HG03439 (cell line): ENCODE results near the gene PPP3R2.
"Not testable (repeated sequence)": the region's sequence is repeated elsewhere in the genome, so short reads cannot be mapped to it uniquely, and the experiment has no call there.

Source experiments
- ATAC-seq: cut with Tn5 transposase; IDR thresholded peaks from one replicate; pipeline ENCODE4 v1.9.1; 2021; ENCODE audit warnings: mild to moderate bottlenecking, moderate library complexity; ENCODE audit not compliant: unreplicated experiment

Gene PPP3R2

DNA sequence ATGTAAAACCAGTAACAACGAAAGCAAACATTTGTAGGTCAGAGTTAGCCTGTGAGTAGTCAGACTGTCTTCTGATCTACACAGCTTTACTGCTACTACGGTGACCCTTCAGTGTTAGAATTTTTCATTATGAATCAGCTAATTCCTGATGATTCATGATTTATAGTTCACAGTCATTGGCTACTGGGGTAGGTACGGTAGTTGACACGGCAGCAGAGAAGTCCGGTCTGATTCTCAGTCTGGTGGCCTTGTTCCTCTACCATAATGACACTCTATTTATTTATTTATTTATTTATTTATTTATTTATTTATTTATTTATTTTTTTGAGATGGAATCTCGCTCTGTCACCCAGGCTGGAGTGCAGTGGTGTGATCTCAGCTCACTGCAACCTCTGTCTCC lies 4.7 kb downstream of the PPP3R2 start:
- not testable (repeated sequence) for ATAC-seq

DNA sequence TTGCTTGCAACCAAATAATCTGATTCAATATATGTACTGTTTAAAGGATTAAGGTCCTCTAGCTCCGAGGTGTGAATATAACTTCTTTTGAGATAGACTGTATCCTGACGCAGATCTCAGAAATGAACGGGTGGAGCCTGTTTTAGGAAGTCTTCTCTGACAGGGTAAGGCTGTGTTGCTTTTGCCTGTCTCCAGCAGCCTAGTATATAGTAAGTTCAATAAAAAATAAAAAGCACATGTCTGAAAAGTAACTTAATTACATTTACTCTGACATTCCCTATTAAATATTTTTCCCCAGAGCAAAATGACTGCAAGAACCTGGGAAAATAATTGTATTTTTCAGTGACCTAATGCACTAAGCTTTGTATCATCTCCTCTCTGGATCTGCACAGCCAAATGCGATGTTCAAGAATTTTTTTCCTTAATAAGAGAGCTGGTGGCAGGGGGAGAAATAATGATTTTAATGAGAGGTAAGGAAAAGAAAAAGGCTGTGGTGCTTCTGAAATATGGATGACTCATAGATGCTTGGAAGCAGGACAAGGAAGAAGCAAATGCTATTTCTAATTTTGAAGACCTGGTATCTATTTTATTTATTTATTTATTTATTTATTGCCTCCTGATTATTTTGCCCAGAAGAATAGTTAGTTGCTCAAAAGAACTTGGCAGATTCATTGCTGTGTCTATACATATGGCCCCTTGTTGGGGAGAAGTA lies 7.3 kb downstream of the PPP3R2 start:
- no peak for ATAC-seq

DNA sequence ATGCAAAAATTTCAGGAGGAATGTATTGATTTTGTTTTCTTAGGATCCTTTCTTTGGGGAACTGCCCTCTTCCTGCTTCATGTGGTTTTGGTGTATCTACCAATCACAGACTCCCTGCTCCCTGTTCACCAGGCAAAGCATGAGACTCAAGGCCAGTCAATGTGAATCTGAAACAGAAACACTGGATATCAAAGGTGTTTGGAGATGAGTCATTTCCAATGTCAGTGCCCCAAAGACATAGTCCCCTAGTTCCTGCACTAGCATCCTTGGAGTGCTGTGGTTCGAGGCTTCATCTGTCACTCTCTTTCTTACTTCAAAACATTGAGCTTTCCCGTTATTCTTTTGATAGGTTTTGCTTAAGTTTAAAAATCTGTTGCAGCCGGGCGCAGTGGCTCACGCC lies 8.1 kb downstream of the PPP3R2 start:
- no peak for ATAC-seq

DNA sequence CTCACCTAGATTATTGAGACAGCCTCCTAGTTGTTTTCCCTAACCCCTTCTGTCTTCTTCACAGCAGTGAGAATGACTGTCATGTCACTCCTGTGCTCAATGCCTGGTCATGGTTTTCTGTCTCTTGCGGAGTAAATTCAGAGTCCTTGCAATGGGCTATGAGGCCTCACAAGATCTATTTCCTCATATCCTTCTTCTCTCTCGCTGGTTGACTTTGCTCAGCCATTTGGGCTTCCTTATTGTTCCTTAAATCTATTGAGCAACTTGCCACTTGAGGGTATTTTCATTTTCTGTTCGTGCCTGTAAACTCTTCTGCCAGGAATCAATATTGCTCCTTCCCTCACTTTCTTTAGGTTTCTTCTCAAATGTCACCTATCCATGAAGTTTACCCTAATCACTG lies 9.0 kb downstream of the PPP3R2 start:
- ATAC-seq, result no peak

DNA sequence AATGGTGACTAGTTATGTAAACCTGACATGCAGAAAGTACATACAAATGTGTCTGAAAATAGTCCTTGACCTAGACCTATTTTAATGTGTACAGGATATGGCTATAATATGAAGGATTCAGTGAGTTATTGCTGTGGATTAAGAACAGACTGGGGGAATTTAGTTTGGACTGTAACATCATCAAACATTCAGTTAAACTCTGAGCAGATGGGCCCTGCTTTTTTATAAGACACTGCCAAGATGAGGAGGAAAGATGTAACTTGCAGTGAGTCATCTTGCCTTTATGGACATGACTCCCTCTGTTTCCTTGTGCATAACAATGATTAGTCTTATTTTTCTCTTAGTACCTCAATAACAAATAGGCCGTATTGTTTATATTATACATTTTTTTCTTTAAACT lies 12.2 kb downstream of the PPP3R2 start:
- no peak for ATAC-seq

DNA sequence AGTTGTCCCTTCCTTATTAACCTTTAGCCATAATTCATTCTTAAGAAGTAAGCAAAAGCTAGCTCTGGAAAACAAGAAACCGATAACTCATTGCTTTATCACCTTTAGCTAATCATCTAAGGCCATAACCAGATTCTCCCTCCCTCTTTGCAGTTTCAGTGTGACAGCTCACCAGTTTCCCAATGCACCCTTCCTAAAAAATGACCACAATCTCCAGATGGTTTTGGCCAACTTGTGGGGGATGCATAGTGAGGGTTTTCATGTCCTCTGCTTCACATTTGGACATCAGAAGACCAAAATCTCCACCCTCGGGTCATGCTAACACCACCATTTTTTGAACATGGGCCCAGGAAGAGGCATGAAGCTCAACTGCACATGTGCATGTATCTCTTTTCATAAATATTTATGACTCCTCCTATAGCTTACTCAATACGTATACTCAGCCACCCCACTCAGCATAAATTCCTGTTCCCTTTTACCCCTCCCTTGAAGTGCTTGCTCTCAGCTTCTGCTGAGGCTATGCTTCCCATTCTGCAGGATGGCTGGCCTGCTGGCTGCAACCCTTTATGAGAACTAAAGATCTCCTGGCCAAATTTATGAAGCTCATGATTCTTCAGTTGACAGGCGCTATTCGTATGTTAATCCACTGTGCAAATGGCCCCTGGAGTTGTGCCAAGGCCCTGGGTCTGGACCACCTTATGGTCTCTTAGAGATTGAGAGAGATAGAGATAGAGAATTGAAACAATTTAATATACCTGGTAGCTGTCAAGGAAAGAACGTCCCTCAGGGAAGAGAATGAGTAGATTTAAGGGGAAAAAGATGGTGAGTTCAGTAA lies 14.8 kb downstream of the PPP3R2 start:
- ATAC-seq, result no peak

DNA sequence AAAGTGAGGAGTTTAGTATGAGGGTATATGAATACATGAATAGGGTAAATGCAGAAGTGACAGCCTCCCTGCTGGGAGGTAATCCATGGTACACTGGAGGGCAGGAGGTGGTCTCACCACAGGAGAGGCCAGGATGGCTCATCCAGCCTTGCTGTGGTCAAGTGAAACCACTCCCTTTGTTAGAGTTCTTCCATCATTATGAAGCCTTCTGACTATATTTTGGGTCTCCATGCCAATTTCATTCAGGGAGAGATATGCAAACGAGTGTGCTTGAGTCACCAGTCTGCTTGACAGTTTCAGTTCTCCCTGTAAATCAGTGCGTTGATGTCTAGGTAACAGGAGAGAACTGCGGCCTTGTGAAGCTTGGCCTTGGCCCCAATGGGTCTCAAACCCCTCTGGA lies 16.4 kb downstream of the PPP3R2 start:
- ATAC-seq, result no peak

DNA sequence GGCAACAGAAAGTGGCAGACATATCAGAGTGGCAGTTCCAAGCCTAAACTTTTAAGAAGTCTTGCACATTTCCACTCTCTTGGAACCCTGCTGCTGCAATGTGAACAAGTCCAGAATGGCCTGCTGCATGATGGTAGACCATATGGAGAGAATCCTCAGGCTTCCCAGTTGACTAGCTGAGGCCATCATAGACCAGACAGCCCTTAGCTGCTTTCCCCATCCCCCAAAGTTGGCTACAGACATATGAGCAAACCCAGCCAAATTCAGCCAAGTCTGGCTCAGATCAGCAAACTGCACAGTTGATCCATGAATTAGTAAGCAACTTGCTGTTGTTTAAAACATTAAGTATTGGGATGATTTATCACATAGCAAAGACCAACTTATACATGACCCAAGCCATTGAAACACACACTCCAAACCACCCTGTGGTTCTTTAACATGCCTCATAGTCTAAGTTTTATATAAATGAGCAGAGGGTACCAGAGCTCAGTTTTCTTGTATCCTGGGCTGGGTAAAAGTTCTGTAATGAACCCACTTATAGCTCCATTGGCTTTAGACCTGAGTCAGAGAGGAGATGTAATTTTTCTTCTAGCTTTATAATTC lies 19.9 kb downstream of the PPP3R2 start:
- no peak for ATAC-seq

DNA sequence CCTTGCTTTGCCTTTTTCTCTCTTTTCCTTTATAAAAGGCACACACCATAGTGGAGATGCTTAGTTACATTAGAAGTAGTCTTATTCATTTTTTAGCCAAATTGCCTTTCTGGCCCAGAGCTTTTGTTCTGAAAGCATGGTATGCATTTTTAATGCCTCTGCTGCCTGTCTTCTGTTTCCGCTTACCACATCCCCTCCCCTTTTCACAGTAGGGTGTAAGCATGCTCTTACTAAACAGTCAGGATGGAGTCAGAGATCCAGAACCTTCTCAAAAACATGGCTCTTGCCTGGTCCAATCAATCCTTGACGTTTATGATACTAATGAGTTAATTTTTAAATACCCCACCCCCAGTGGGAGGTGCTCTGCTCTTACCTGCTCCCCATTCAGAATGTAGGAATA lies 22.5 kb downstream of the PPP3R2 start:
- no peak for ATAC-seq

DNA sequence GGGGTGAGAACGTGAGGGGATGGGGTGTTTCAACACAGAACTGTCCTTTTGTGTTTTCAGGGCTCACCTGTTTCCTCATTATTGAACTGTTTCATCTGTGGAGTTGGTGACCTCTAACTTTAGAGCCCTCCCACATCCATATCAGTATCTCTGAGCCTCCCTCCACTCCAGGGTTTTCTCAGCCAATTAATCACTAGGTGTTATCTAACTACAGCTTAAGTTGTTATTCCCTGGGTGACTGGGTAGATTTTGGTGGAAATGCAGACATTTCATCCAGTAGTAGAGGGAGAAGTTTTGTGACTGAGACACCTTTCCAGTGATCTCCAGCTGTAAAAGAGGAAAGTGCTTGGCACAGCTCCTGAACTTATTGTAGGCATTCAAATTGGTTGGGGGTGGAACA lies 23.7 kb downstream of the PPP3R2 start:
- no peak for ATAC-seq

DNA sequence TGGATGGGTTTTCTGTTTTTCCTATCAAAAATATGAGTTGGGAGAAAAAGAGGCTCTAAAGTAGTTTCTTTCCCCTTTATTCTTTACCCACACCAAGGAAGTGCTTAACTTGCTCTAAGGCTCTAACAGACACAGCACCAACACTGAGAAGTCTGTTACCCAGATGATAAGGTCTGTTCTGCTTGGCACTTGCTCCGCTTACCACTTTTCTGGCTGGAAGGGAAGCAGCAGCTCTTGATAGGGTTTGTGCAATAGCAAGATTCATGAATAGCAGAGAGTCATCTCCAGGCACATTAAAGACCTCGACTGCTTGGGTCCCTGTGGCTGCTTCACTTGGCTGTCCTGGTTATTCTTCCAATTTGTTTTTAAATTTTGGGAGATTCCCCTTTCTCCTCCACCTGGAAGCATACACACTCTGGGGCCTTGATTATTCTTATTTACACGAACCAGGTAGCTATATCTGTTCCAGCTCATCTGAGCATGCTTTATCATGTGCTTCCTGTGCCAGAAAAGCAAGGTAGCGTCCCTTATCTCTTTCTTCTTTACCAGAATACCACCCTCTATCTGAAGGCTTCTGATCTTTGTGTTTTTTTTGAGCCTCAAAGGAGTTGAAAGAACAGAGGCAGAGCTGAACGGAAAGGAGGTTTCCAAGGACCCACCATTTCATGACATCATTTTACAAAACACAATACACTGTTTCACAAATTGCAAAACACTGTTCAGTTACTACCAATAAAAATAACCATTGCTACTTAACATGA lies 24.8 kb downstream of the PPP3R2 start:
- ATAC-seq, result no peak

DNA sequence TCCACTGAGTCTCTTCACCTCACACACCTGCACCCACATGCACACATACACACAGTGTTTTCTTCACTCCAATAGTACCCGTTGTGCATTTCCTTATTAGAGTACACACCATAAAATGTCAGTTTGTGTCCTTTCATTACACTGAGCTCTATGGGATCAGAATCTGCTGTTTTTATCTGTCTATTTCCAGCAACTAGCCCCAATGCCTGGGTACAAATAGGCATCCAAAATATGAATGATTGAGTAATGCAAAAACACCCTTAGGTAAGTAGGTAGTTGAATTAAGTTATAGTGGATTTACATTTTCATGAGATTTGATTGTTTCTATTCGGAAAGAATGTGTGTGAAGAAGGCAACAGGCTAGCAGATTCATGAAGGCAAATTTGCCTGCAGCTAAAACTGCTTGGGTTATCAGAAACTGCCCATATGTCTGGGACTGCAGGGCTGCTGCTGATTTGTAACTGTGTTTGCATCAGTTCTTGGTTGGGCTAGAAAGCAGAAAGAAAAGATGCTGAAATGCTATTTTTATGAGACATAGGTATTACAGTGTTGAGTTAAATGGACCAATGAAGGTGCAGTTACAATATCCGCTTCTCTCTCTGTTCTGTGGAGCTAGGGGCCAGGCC lies 26.9 kb downstream of the PPP3R2 start:
- no peak for ATAC-seq

DNA sequence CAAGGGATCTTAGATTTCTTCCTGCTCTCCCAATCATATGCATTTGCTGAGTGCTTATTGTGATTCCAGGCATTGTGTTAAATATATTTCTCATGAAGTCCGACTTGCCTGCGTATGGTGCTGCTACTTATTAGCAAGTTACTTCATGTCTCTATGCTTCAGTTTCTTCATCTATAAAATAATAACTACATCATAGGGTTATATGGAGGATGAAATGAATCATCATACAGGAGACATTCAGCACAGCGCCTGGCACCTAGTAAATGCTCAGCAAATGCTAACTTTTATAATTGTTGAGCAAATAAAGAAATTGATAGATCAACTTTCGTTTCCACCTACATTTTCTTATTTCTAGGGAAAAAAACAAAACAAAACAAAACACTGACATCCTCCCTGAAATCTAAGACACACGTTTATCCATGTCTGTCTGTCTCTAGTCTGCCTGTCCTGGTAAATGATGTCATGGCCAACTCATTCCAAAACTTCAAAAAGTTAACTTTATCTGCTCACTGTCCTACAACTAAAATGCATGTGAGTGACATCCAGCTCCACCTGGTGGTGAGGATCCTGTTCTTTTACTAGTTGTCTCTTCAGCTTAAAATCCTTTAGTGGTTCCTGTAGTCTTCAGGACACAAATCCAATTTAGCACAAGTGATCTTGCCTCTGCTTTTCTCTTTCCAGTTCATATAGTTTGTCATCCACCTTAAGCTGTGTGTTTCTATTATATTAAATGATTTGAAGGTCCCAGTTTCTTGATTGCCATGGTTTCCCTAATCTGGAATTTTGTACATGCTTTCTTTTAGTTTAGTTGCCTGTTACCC lies 27.7 kb downstream of the PPP3R2 start:
- no peak for ATAC-seq

DNA sequence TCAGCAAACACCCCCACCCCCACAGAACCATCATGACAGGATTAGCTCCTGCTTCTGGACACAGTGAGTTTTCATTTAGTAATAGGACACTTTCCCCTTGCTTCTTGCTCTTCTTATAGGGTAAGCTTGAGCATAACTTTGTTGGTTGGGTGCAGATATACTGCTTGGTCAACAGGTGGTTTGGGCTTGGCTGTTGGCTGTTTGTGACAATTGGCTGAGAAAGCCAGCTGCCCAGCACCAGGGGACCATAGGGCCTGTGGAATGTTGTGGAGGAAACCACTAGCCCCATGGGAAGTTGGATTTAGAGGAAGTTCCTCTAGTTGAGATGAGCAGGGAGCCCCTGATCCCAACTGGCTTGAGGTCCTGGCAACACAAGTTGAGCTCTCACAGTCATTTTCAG lies 30.5 kb downstream of the PPP3R2 start:
- no peak for ATAC-seq

DNA sequence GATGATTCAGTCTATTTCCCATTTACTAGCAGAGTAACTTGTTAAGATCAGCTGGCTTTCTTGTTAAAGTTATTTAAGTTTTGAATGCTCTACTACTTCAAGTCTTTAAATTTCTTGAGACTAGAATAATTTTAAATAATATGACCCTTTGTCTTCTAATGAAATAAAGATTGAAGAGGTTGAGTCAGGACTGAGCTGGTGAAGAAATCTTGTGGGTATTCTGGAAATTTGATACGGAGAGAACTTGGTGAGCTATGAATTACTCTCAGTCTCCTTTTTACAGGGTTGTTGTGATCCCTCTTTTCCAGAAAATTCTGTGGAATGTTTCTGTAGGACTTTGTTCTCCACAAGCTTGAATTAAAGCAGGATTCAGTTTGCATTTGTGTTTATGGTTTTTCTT lies 31.8 kb downstream of the PPP3R2 start:
- ATAC-seq, result no peak

DNA sequence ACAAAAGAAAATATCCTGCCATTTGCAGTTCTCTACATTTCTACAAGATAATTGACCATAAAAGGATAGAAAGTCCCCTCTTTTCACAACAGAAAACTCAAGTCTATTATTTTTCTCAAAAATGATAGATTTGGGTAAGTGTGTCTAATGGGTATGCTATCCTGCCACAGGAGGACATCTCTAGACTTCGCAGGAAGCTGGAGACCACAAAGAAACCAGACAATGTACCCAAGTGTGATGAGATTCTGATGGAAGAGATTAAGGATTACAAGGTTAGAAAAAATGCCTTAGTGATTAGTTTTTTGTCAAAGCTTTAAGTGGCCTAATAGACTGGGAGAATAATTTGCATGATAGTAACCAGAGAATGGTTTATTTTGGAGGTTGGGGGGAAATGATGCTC lies 33.0 kb downstream of the PPP3R2 start:
- no peak for ATAC-seq

DNA sequence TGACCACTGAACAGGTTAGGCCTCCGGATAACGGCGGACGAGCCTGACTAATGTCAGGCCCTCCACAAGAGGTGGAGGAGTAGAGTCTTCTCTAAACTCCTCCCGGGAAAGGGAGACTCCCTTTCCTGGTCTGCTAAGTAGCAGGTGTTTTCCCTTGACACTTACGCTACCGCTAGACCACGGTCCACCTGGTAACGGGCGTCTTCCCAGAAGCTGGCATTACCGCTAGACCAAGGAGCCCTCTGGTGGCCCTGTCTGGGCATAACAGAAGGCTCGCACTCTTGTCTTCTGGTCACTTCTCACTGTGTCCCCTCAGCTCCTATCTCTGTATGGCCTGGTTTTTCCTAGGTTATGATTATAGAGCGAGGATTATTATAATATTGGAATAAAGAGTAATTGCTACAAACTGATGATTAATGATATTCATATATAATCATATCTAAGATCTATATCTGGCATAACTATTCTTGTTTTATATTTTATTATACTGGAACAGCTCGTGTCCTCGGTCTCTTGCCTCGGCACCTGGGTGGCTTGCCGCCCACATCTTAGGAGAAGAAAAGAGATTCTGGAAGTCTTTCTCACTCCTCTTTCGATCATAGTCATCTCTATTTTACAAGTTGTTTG lies 45.2 kb downstream of the PPP3R2 start:
- ATAC-seq, result not testable (repeated sequence)

DNA sequence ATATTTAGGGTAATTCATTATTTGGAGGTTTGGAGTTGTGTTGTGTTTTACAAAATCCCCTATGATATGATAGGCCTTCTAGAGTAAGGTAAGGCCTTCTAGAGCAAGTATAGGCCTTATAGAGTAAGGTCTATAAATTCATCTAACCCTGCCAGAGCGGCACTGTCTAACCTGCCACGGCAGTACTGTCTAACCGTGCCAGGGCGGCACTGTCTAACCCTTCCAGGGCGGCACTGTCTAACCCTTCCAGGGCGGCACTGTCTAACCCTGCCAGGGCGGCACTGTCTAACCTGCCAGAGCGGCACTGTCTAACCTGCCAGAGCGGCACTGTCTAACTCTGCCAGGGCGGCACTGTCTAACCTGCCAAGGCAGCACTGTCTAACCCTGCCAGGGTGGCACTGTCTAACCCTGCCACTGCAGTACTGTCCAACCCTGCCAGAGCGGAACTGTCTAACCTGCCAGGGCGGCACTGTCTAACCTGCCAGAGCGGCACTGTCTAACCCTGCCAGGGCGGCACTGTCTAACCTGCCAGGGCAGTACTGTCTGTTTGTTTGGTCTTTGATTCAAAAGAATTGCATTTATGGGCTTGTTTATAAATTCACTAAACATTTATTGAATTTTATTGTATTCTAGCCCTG lies 51.6 kb downstream of the PPP3R2 start:
- no peak for ATAC-seq
